ENCODE data around the gene CSMD2.

The CSMD2 gene

GRCh38 chr1:33973799-33974545, 191.1 kb downstream of the CSMD2 start:
- DNase-seq (ENCODE audit: low spot score in 2 of 2): no peak
- no peaks in the 10 kb centered on the region for H3K27me3 ChIP-seq (ENCODE audit: low read depth)
- no peak overlapping the region for H3K4me3 ChIP-seq
- H3K4me1 ChIP-seq: no peaks in the 10 kb centered on the region
- no peaks in the 10 kb centered on the region for H3K36me3 ChIP-seq (replicated peaks)
- in situ Hi-C loops (cut with MboI; ENCODE audit: low sequenced_read_pairs): no loop called here
- H3K9me3 ChIP-seq: no peaks in the 10 kb centered on the region

DNA sequence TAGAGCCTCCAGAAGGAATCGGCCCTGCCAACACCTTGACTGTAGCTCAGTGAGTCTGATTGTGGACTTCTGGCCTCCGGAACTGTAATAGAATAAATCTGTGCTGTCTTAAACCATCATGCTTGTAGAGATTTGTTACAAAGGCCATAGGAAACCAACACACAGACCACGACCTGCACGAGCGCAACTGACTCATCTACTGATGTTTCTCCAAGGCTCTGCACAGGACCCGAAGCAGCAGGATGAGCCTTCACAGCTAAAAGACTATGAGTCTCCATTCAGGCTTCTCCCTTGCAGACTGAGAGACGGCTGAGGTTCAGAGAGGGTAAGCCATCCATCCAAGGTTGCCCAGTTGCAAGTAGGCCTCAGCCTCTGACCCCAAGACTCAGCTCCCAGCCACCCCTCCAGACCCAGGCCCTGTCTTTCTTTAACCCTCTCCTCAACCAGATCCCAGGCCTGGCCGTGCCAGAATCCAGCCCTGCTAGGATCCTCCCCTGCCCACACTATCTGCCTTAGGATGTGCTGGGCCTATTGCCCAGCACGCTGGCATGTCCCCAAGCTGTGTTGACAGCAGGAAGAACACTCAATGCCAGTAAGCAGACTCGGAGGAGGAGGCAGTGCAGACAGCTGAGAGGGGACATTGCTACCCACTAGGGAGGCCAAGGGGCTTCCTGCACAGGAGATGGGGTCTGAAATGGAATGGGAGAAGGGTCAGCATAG, 192.2 kb downstream of the CSMD2 start:
- H3K27me3 ChIP-seq (ENCODE audit: low read depth): no peaks in the 10 kb centered on the region
- DNase-seq (ENCODE audit: low spot score in 2 of 2): no peak
- no peaks in the 10 kb centered on the region for H3K36me3 ChIP-seq (replicated peaks)
- H3K9me3 ChIP-seq: no peaks in the 10 kb centered on the region
- no peaks in the 10 kb centered on the region for H3K4me1 ChIP-seq
- no peak overlapping the region for H3K4me3 ChIP-seq
- in situ Hi-C loops (cut with MboI; ENCODE audit: low sequenced_read_pairs): no loop called here

DNA sequence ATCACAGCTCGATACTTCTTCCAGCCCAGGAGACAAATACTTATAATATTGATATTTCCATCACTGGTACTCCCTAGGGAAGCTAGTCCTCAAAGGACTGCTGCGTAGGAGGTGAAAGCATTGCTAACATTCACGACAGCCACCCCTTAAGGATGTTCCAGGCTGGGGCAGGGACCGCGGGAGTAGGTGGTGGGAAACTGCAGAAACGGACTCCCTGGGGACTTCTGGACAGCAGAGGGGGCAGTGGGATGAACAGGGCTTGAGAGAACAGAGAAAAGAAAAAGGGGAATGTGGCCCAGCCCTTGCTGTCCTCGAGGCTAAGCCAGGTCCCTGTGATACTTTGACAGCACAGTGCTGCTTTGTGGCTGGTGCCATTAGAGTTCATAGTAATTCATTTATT, 193.1 kb downstream of the CSMD2 start:
- H3K4me1 ChIP-seq: no peaks in the 10 kb centered on the region
- no peaks in the 10 kb centered on the region for H3K9me3 ChIP-seq
- H3K36me3 ChIP-seq (replicated peaks): no peaks in the 10 kb centered on the region
- in situ Hi-C loops (cut with MboI; ENCODE audit: low sequenced_read_pairs): no loop called here
- no peak for DNase-seq (ENCODE audit: low spot score in 2 of 2)
- H3K4me3 ChIP-seq: no peak overlapping the region
- no peaks in the 10 kb centered on the region for H3K27me3 ChIP-seq (ENCODE audit: low read depth)

GRCh38 chr1:33971018-33971710, 193.9 kb downstream of the CSMD2 start:
- Histone ChIP-seq H3K36me3 (replicated peaks) (no peaks in the 10 kb centered on the region), H3K27me3 (ENCODE audit: low read depth) (no peaks in the 10 kb centered on the region), H3K4me3 (no peak overlapping the region), H3K4me1 (no peaks in the 10 kb centered on the region), H3K9me3 (no peaks in the 10 kb centered on the region)
- no peak for DNase-seq (ENCODE audit: low spot score in 2 of 2)
- in situ Hi-C loops (cut with MboI; ENCODE audit: low sequenced_read_pairs): no loop called here

DNA sequence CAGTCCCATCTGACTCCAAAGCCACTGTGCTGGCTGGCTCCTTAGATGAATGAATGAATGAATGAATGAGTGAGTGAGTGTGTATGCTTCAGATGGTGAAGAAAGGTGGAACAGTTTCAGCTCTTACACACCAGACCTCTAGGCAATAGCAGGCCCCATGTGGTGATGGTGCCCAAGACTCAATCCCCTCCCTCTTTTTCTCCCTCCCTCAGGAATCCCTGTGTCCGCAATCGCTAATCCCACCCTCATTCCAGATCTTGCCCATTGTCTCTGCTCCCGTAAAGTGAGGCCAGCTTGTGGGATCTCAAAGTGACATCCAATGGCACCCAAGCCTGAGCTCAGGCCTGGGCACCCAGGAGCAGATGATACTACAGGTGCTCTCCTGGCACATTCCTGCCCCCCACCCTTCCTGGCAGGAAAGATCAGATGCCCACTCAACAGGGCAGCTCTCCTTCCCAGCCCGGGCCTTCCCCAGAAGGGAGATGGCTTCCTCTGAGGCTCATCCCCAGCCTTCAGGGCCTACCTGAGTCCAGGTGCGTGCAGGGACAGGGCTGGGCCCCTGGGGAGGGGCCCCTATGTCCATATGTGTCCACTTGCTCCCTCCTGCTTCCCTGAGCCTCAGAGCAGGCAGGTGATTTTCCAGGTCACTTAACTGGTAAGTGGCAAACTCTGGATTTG, 194.7 kb downstream of the CSMD2 start:
- H3K4me1 ChIP-seq: no peaks in the 10 kb centered on the region
- no peak overlapping the region for H3K4me3 ChIP-seq
- no peaks in the 10 kb centered on the region for H3K9me3 ChIP-seq
- DNase-seq (ENCODE audit: low spot score in 2 of 2): no peak
- in situ Hi-C loops (cut with MboI; ENCODE audit: low sequenced_read_pairs): no loop called here
- no peaks in the 10 kb centered on the region for H3K36me3 ChIP-seq (replicated peaks)
- no peaks in the 10 kb centered on the region for H3K27me3 ChIP-seq (ENCODE audit: low read depth)

- Histone ChIP-seq H3K4me3 (no peak overlapping the region), H3K27me3 (ENCODE audit: low read depth) (no peaks in the 10 kb centered on the region), H3K9me3 (no peaks in the 10 kb centered on the region), H3K36me3 (replicated peaks) (no peaks in the 10 kb centered on the region), H3K4me1 (no peaks in the 10 kb centered on the region)
- DNase-seq (ENCODE audit: low spot score in 2 of 2): no peak
- in situ Hi-C loops (cut with MboI; ENCODE audit: low sequenced_read_pairs): no loop called here
Observed at GRCh38 chr1:33966346-33967141, 198.5 kb downstream of the CSMD2 start.

DNA sequence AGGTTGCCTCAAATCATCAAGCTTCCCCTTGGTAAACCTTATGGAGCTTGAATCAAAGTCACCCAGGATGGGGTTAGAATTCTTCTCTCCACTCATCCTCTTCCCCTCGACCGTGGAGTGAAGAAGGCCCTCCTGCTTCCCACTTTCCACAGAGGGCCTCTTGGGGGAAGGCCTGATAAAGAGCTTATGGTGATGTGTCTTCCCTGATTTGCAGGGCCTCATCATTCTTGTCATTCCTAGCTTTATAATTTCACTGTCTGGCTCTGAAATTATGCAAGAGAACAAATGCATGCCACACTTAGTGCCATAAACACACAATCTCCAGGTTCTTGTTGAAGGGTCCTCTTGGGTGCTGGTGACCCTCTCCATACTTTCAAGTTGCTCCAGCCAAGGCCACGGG, 199.9 kb downstream of the CSMD2 start:
- H3K4me3 ChIP-seq: no peak overlapping the region
- H3K9me3 ChIP-seq: no peaks in the 10 kb centered on the region
- no peaks in the 10 kb centered on the region for H3K36me3 ChIP-seq (replicated peaks)
- no peaks in the 10 kb centered on the region for H3K27me3 ChIP-seq (ENCODE audit: low read depth)
- in situ Hi-C loops (cut with MboI; ENCODE audit: low sequenced_read_pairs): no loop called here
- DNase-seq (ENCODE audit: low spot score in 2 of 2): no peak
- no peaks in the 10 kb centered on the region for H3K4me1 ChIP-seq

DNA sequence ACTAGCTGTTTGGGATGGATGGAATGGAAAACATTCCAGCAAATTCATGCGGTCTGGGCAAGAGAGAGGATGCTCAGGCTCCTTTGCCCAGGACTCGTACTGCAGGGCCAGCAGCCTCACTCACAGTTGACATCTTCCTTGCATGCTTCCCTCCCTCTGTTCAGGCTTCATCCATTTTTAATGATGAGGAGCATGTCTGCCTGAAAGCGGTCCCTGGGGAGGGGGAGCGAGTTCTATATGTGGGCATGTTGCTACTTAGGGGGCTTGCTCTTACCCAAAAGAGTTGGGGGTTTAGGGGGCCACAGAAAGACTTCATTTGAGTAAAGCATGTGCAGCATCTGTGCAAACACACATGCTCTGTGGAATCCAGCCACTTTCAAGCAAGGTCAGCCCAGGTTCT, 203.0 kb downstream of the CSMD2 start:
- in situ Hi-C loops (cut with MboI; ENCODE audit: low sequenced_read_pairs): no loop called here
- Histone ChIP-seq H3K36me3 (replicated peaks) (no peaks in the 10 kb centered on the region), H3K4me3 (no peak overlapping the region)

GRCh38 chr1:33960188-33960895, 204.7 kb downstream of the CSMD2 start:
- DNase-seq (ENCODE audit: low spot score in 2 of 2): no peak

More for the DNA sequence above, 203.0 kb downstream of the CSMD2 start:
- Histone ChIP-seq H3K9me3 (no peaks in the 10 kb centered on the region), H3K4me1 (no peaks in the 10 kb centered on the region), H3K27me3 (ENCODE audit: low read depth) (no peaks in the 10 kb centered on the region)
- DNase-seq (ENCODE audit: low spot score in 2 of 2): no peak

DNA sequence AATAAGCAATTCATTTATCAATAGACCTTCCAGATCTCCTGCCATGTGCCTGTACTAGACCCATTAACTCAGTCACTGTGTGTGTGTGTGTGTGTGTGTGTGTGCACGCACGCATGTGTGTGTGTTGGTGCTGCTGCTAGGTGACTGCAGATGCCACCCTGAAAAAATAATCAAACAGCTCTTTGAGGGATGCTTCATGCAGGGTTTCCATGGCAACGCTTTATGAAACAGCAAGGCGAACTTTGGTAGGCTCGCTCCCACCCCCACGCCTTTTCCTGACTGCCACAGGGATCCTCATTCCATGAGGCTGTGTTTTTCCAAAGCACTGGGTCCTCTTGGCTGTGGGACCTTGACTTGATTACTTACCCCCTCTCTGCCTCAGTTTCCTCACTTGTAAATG, 207.2 kb downstream of the CSMD2 start:
- no peak for DNase-seq (ENCODE audit: low spot score in 2 of 2)
- no peaks in the 10 kb centered on the region for H3K9me3 ChIP-seq
- H3K4me3 ChIP-seq: no peak overlapping the region
- H3K27me3 ChIP-seq (ENCODE audit: low read depth): no peaks in the 10 kb centered on the region
- in situ Hi-C loops (cut with MboI; ENCODE audit: low sequenced_read_pairs): no loop called here
- no peaks in the 10 kb centered on the region for H3K36me3 ChIP-seq (replicated peaks)
- H3K4me1 ChIP-seq: no peaks in the 10 kb centered on the region

More at GRCh38 chr1:33960188-33960895, 204.7 kb downstream of the CSMD2 start:
- Histone ChIP-seq H3K4me1 (no peaks in the 10 kb centered on the region), H3K4me3 (no peak overlapping the region), H3K9me3 (no peaks in the 10 kb centered on the region), H3K27me3 (ENCODE audit: low read depth) (no peaks in the 10 kb centered on the region), H3K36me3 (replicated peaks) (no peaks in the 10 kb centered on the region)
- in situ Hi-C loops (cut with MboI; ENCODE audit: low sequenced_read_pairs): no loop called here

DNA sequence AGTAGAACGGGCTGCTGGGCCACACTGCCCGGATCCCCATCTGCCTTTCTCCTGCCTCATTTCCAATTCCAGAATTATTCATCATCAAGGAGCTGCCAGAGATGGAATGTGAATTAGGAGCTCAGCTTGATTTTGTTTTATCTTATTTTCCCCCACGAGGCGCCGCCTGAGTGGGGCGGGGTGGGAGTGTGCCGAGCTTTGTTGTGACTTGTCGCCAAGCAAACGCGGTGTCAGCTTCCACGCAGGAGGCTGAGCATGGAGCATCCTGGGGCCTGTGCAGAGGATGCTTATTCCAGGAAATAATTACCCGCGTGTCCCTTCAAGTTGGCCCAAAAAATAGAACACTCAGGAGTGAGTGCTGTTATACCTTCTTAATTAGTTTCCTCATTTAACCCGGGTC, 209.9 kb downstream of the CSMD2 start:
- Histone ChIP-seq H3K9me3 (no peaks in the 10 kb centered on the region), H3K36me3 (replicated peaks) (no peaks in the 10 kb centered on the region), H3K27me3 (ENCODE audit: low read depth) (no peaks in the 10 kb centered on the region), H3K4me3 (no peak overlapping the region), H3K4me1 (no peaks in the 10 kb centered on the region)
- DNase-seq (ENCODE audit: low spot score in 2 of 2): no peak
- in situ Hi-C loops (cut with MboI; ENCODE audit: low sequenced_read_pairs): no loop called here

GRCh38 chr1:33949570-33949969, 215.5 kb downstream of the CSMD2 start:
- H3K4me3 ChIP-seq: no peak overlapping the region
- no peaks in the 10 kb centered on the region for H3K36me3 ChIP-seq (replicated peaks)
- DNase-seq (ENCODE audit: low spot score in 2 of 2): no peak
- no peaks in the 10 kb centered on the region for H3K27me3 ChIP-seq (ENCODE audit: low read depth)
- no peaks in the 10 kb centered on the region for H3K9me3 ChIP-seq
- H3K4me1 ChIP-seq: no peaks in the 10 kb centered on the region
- in situ Hi-C loops (cut with MboI; ENCODE audit: low sequenced_read_pairs): no loop called here

DNA sequence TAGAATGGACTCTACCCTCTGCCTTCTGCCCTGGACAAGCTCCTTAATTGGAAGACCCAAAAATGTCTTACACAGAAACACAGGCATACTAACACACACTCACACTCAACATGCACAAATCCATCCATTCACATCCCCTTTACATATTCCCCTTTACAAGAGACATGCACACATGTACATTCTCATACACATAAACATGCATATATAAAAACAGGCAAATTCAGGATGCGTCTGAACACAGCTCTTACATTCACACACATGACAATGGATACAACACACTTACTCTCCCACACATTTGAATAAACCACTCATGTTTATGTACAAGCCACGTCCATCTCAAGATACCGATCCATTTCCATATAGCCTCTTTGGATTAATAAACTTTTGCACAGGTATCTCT, 216.7 kb downstream of the CSMD2 start:
- no peak for DNase-seq (ENCODE audit: low spot score in 2 of 2)
- Histone ChIP-seq H3K4me3 (no peak overlapping the region), H3K9me3 (no peaks in the 10 kb centered on the region), H3K36me3 (replicated peaks) (no peaks in the 10 kb centered on the region), H3K27me3 (ENCODE audit: low read depth) (no peaks in the 10 kb centered on the region), H3K4me1 (no peaks in the 10 kb centered on the region)
- in situ Hi-C loops (cut with MboI; ENCODE audit: low sequenced_read_pairs): no loop called here
